Lower lobe of right lung (tissue), 2 donors: ENCODE measurements around the gene B4GALNT3. TPM values are rescaled to one million over a fixed set of nuclear protein-coding genes. Genes with fewer than 3 reads are reported as not detected.
A peak's percentile ranks its signal among the peaks of the same experiment; 100 is the strongest.

ENCODE experiments used
- ATAC-seq, 2 donors: fragments of 200-7000 bp; cut with Tn5 transposase; one replicate each; pipeline ENCODE4 v1.9.1; 2020 to 2022; ENCODE audit warnings: mild to moderate bottlenecking in 2 of 2, moderate library complexity in 2 of 2
- DNase-seq: peaks from one replicate; pipeline ENCODE4 v3.0.0-alpha.2; 2020
- H3K27ac ChIP-seq: fragments of 200-600 bp; one replicate; pipeline ENCODE4 v1.8.0; 2022
- H3K27me3 ChIP-seq: fragments of 200-600 bp; one replicate; pipeline ENCODE4 v1.8.0; 2022; ENCODE audit warnings: low read depth
- H3K36me3 ChIP-seq: fragments of 200-600 bp; one replicate; pipeline ENCODE4 v1.8.0; 2022; ENCODE audit warnings: mild to moderate bottlenecking
- H3K4me1 ChIP-seq: fragments of 200-600 bp; one replicate; pipeline ENCODE4 v1.8.0; 2022
- H3K4me3 ChIP-seq: fragments of 200-600 bp; one replicate; pipeline ENCODE4 v1.8.0; 2022; ENCODE audit warnings: mild to moderate bottlenecking
- H3K9me3 ChIP-seq: fragments of 200-600 bp; one replicate; pipeline ENCODE4 v1.8.0; 2022
- CTCF ChIP-seq: fragments of 200-600 bp; IDR thresholded peaks from one replicate; pipeline ENCODE4 v1.8.0; 2022; ENCODE audit warnings: antibody characterized with exemption, mild to moderate bottlenecking
- intact Hi-C: fragments of 100-400 bp; cut with DNase I; formaldehyde crosslinking; loops from one replicate; pipeline ENCODE4 v1.11.0; 2022
- total RNA-seq: library from RNA; stranded (reverse); fragmentation: NEBNext Ultra II Directional; extraction: Animal tissue kit (Norgen Biotek cat#: 25700); gene quantifications from one replicate; pipeline ENCODE4 v1.2.1, GENCODE V29; 2021
- donor health status: DM: no; HTN: yes; CAD: no; lungs with severe emphysema.

Gene B4GALNT3
- total RNA-seq, 1 donor from 2014 or later: 20.6 TPM

- Histone ChIP-seq H3K9me3 (no peaks in the 10 kb centered on the region), H3K4me3 (no peak overlapping the region), H3K36me3 (no peaks in the 10 kb centered on the region), H3K27ac (no peak overlapping the region), H3K4me1 (peaks cover 20% of the 10 kb centered on the region), H3K27me3 (no peaks in the 10 kb centered on the region)
- ATAC-seq (no peak), DNase-seq (no peak)
- no peak for TF ChIP-seq CTCF
- intact Hi-C loops: no loop called here
Observed at GRCh38 chr12:560691-561390, 101.1 kb downstream of the B4GALNT3 start.

- intact Hi-C loops: no loop called here
- no peak for DNase-seq
- Histone ChIP-seq H3K36me3 (no peaks in the 10 kb centered on the region), H3K4me3 (no peak overlapping the region), H3K4me1 (peaks cover 20% of the 10 kb centered on the region), H3K9me3 (no peaks in the 10 kb centered on the region), H3K27ac (peak overlapping the region; percentile 78), H3K27me3 (no peaks in the 10 kb centered on the region)
- TF ChIP-seq CTCF: no peak
- no peak for ATAC-seq
Observed at GRCh38 chr12:561391-561705, 101.6 kb downstream of the B4GALNT3 start.

DNA sequence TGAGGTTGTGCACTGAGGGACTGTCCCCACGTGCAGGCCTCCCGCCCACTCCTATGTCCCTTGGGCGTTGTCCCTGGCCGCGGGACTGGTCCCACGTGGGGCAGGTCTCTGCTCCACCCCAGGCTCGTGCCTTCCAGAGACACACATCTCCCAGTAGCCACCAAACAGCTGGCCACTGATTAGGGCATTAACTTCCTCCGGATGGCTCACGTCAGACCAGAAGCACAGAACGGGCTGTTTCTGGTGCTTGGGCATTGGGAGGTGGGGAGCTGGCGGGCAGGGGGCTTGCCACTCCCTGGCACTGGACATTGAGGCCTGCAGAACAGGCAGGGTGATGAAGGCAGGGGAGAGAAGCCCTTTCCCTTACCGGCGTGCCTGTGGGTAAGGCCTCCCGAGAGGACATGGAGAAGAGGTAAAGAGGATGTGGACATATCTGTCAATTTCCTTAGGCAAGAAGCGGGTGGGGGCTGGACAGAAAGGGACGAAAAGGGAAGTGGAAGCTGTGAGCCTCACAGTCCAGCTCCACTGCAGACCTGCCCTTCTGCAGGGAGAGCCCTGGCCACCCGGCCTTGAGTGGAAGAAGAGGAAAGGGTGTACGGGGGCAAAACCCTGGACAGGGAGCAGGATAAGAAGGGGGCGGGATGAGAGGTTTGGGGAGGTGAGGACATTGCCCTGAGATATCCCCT, 102.3 kb downstream of the B4GALNT3 start:
- intact Hi-C loops: no loop called here
- DNase-seq (peak; percentile 85), ATAC-seq (peak; percentile 69 to 75)
- Histone ChIP-seq H3K36me3 (no peaks in the 10 kb centered on the region), H3K27ac (peak overlapping the region; percentile 78), H3K4me3 (peak overlapping the region; percentile 31), H3K4me1 (peaks cover 20% of the 10 kb centered on the region), H3K9me3 (no peaks in the 10 kb centered on the region), H3K27me3 (no peaks in the 10 kb centered on the region)
- TF ChIP-seq CTCF: no peak

DNA sequence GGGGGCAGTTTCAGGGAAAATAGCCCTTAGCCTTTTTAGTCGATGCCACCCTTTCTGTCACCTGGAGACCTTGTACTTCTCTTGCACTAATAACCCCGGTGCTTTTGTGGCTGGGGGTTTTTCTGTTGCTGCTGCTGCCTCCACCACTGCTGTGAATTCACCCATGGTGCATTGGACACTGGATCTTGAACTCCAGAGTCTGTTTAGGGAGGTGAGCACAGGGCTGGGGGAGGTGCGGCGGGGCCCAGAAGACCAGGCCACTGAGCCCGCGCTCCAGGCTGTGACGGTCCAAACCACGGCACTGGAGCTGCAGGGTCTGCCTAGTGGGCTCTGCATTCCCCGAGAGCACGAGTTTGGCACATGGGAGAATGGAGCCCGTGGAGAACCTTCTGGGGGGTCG, 102.9 kb downstream of the B4GALNT3 start:
- intact Hi-C loops: no loop called here
- peak overlapping the region; percentile 31 for H3K4me3 ChIP-seq
- DNase-seq (no peak), ATAC-seq (no peak)
- H3K36me3 ChIP-seq: no peaks in the 10 kb centered on the region
- H3K27ac ChIP-seq: peak overlapping the region; percentile 78
- H3K4me1 ChIP-seq: peaks cover 20% of the 10 kb centered on the region
- H3K9me3 ChIP-seq: no peaks in the 10 kb centered on the region
- no peaks in the 10 kb centered on the region for H3K27me3 ChIP-seq
- no peak for TF ChIP-seq CTCF

GRCh38 chr12:563250-563781, 103.6 kb downstream of the B4GALNT3 start:
- H3K27ac ChIP-seq: peak overlapping the region; percentile 78
- DNase-seq: no peak
- intact Hi-C loops: no loop called here

More at GRCh38 chr12:563250-563781, 103.6 kb downstream of the B4GALNT3 start:
- H3K9me3 ChIP-seq: no peaks in the 10 kb centered on the region
- no peaks in the 10 kb centered on the region for H3K27me3 ChIP-seq
- ATAC-seq: peak in 1 of 2 donors; percentile 14
- H3K4me3 ChIP-seq: no peak overlapping the region
- H3K4me1 ChIP-seq: peaks cover 20% of the 10 kb centered on the region
- no peaks in the 10 kb centered on the region for H3K36me3 ChIP-seq
- TF ChIP-seq CTCF: no peak
